ENCODE data around the gene CD59.
A peak's percentile ranks its signal among the peaks of the same experiment; 100 is the strongest.
"Not testable (repeated sequence)": the region's sequence is repeated elsewhere in the genome, so short reads cannot be mapped to it uniquely, and the experiment has no call there.

The CD59 gene

GRCh38 chr11:33713856-33714398 is 22.3 kb downstream of the CD59 start:
- no peak for DNase-seq (ENCODE audit: low read depth in 1 of 2, low spot score in 1 of 2)

- DNase-seq (ENCODE audit: low read depth in 1 of 2, low spot score in 1 of 2) = no peak
Measured at GRCh38 chr11:33713151-33713855, 22.9 kb downstream of the CD59 start.

- no peak for DNase-seq (ENCODE audit: low read depth in 1 of 2, low spot score in 1 of 2)
Measured at GRCh38 chr11:33712436-33712835, 23.8 kb downstream of the CD59 start.

- DNase-seq (ENCODE audit: low read depth in 1 of 2, low spot score in 1 of 2) = no peak
Measured at GRCh38 chr11:33709466-33709865, 26.8 kb downstream of the CD59 start.

- no peak for DNase-seq (ENCODE audit: low read depth in 1 of 2, low spot score in 1 of 2)
Measured at GRCh38 chr11:33708985-33709384, 27.2 kb downstream of the CD59 start.

- DNase-seq (ENCODE audit: low read depth in 1 of 2, low spot score in 1 of 2) = not testable (repeated sequence)
Measured at GRCh38 chr11:33707831-33708230, 28.4 kb downstream of the CD59 start.

- no peak for DNase-seq (ENCODE audit: low read depth in 1 of 2, low spot score in 1 of 2)
Measured at GRCh38 chr11:33706966-33707365, 29.3 kb downstream of the CD59 start.

GRCh38 chr11:33706546-33706945 is 29.7 kb downstream of the CD59 start:
- no peak for DNase-seq (ENCODE audit: low read depth in 1 of 2, low spot score in 1 of 2)

GRCh38 chr11:33704240-33705002 is 31.8 kb downstream of the CD59 start:
- no peak for DNase-seq (ENCODE audit: low read depth in 1 of 2, low spot score in 1 of 2)

GRCh38 chr11:33703788-33704187 is 32.4 kb downstream of the CD59 start:
- no peak for DNase-seq (ENCODE audit: low read depth in 1 of 2, low spot score in 1 of 2)

- DNase-seq (ENCODE audit: low read depth in 1 of 2, low spot score in 1 of 2) = no peak
Measured at GRCh38 chr11:33703234-33703633, 33.0 kb downstream of the CD59 start.

- DNase-seq (ENCODE audit: low read depth in 1 of 2, low spot score in 1 of 2) = no peak
Measured at GRCh38 chr11:33701302-33702230, 34.7 kb downstream of the CD59 start.

- peak; percentile 90 to 91 for DNase-seq (ENCODE audit: low read depth in 1 of 2, low spot score in 1 of 2)
Measured at GRCh38 chr11:33700502-33701271, 35.5 kb downstream of the CD59 start, which contains the start of gene C11orf91. TSS of gene C11orf91 (minus strand) at chr11:33700826. CDS start at chr11:33700740, 86 bp downstream.

- DNase-seq (ENCODE audit: low read depth in 1 of 2, low spot score in 1 of 2) = no peak
Measured at GRCh38 chr11:33700063-33700501, 36.1 kb downstream of the CD59 start.

- no peak for DNase-seq (ENCODE audit: low read depth in 1 of 2, low spot score in 1 of 2)
Measured at GRCh38 chr11:33699515-33700062, 36.6 kb downstream of the CD59 start.

GRCh38 chr11:33698921-33699320 is 37.3 kb downstream of the CD59 start:
- DNase-seq (ENCODE audit: low read depth in 1 of 2, low spot score in 1 of 2) = no peak

- DNase-seq (ENCODE audit: low read depth in 1 of 2, low spot score in 1 of 2) = no peak
Measured at GRCh38 chr11:33697997-33698396, 38.2 kb downstream of the CD59 start.

- no peak for DNase-seq (ENCODE audit: low read depth in 1 of 2, low spot score in 1 of 2)
Measured at GRCh38 chr11:33696931-33697638, 39.1 kb downstream of the CD59 start.

GRCh38 chr11:33696411-33696810 is 39.8 kb downstream of the CD59 start:
- DNase-seq (ENCODE audit: low read depth in 1 of 2, low spot score in 1 of 2) = no peak
